H54 (cell line): ENCODE data around the gene CNGA2.
"Not testable (repeated sequence)": the region's sequence is repeated elsewhere in the genome, so short reads cannot be mapped to it uniquely, and the experiment has no call there.

Experiments
- DNase-seq: peaks from one replicate; pipeline ENCODE4 v3.0.0; 2011; ENCODE audit warnings: low spot score, mixed read lengths; ENCODE audit not compliant: insufficient read length
- FAIRE-seq: peaks from 3 replicates; lab custom pipeline; 2011; peaks lifted over from hg19 to GRCh38; lab: Jason Lieb, UNC
- POLR2A ChIP-seq: IDR thresholded peaks from 2 replicates; pipeline ENCODE4 v1.6.1; 2011; ENCODE audit warnings: low read depth, mild to moderate bottlenecking, low read length

CNGA2 gene

DNA sequence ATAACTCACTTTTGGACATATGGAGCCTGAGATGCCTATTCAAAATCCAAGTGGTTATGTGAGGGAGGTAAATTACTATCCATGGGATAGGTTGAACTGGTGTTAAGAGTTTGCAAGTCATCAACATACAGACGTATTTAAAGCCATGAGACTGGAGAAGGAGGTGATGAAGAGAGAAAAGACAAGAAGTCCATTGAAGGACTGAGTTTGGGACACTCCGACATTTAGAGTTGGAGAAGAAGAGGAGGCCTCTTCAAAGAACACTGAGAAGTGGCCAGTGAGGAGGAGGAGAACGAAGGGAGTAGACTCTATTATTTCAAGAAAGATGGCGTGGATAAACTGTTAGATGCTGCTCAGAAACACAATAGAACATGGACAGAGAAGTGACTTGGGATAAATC, at the start of gene CNGA2:
Gene CNGA2, plus strand, starts transcription at position 301 of the 400 bp plus-strand sequence. CDS start 3,738 bp downstream, outside the sequence.
- DNase-seq (no peak), FAIRE-seq (no peak)
- no peak for TF ChIP-seq POLR2A

DNA sequence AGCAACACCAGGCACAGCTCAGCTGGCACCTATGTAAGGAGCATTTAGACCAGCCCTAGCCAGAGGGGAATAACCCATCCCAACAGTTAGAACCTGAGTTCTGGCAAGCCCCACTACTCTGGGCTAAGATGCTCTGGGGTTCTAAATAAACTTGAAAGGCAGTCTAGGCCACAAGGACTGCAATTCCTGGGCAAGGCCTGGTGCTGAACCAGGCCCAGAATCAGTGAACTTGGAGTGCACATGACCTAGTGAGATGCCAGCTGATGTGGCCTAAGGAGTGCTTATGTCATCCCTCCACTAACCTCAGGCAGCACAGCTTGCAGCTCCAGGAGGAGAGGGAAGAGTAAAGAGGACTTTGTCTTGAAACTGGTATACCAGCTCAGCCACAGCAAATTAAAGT, 46.9 kb upstream of the CNGA2 start:
- no peak for TF ChIP-seq POLR2A
- no peak for DNase-seq
- FAIRE-seq = no peak

DNA sequence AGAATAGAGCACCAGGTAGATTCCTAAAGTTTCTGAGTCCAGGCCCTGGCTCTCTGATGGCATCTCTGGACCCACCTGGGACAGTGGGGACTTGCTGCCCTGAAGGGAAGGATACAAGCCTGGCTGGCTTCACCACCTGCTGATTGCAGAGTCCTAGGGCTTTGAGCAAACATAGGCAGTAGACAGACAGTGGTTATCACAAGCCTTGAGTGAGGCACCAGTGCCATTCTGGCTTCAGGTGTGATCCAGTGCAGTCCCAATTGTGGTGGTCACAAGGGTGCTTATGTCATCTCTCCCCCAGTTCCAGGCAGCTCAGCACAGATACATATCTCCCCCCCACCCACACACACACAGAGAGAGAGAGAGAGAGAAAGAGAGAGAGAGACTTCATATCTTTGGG, 45.9 kb upstream of the CNGA2 start:
- FAIRE-seq (no peak), DNase-seq (no peak)
- TF ChIP-seq POLR2A = no peak

GRCh38 chrX:151692825-151693224, 41.7 kb upstream of the CNGA2 start:
- FAIRE-seq (no peak), DNase-seq (no peak)
- no peak for TF ChIP-seq POLR2A

DNA sequence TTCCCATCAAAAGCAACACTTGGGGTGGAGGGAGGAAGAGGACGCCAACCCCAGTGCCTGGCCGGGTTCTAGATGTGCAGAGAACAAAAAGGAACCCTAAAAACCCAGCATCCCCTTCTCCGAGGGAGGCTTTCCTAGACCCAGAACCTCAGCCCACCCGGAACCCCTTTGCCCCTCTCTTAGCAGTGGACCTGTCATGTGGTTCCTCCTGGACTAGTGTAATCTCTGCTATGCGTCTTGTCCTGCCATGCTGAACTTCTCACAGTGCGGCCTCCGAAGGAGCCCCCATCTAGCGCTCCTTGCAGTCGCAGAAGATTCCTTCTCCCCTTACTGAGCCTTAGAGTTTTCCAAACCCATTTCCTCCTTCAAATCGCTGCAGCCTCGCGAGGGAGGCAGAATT, 40.4 kb upstream of the CNGA2 start:
- no peak for DNase-seq
- FAIRE-seq = no peak
- no peak for TF ChIP-seq POLR2A

- DNase-seq (no peak), FAIRE-seq (no peak)
- no peak for TF ChIP-seq POLR2A
These were observed 39.6 kb upstream of the CNGA2 start, which contains the start of gene PRRG3 for GRCh38 chrX:151694661-151695582. PRRG3 (plus strand) TSS chrX:151695458; CDS start chrX:151698815, 3,357 bp downstream.

DNA sequence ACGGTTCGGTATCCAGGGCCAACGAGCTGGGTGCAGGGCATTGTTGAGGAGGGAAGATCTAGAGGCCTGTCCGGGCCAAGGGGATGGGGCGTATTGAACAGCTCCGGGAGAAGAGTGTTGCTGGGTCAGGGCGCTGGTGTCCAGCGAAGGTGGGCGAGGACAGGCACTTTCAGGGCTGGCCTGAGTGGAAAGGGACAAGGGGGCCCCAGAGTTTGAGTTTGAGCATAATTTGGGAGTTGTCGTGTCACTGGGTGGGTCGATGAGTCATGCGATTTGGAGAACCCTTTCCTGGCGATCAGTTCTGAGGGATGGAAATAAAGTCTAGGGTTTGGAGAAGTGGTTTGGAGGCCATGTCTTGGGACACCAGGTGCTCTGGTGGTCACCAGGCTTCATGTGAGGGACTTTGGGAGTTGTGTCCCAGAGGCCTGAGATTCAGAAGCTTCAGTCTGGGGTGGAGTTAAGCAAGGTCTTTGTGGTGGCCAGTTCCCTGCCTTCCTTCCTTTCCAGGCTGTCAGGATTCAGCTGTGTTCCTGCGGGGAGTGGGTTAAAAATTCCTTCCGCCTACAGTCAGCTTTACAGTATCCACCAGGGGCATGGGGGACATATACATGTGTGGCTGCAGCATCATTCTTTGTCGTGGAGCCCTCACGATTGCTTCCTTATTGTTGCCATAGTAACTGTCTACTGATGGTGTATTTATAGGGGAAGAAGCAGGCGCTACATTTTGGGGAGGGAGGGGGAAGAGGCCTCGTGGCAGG, 38.8 kb upstream of the CNGA2 start:
- DNase-seq (no peak), FAIRE-seq (no peak)
- TF ChIP-seq POLR2A = no peak

- DNase-seq, FAIRE-seq: not testable (repeated sequence)
These were observed 37.5 kb upstream of the CNGA2 start for GRCh38 chrX:151697082-151697481.

DNA sequence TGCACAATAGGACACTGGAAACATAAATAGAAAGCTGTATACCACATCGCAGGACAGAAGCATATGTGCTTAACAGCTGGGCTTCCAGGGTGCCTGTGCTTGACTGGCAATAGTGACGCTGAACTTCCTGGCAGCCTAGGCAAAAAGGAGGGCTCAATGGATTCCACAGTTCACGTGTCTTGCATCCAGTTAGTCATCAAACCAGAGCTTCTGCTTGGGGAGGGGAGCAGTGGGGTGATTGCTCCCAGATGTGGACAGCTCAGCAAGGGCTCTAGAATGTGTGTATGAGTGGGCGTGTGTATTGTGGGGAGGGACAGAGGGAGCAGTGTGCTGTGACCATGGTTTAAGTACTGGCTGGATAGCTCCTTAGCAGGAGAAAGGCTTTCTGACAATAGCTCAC, 37.0 kb upstream of the CNGA2 start:
- FAIRE-seq = no peak
- no peak for TF ChIP-seq POLR2A
- DNase-seq = no peak

- no peak for TF ChIP-seq POLR2A
- FAIRE-seq = no peak
- no peak for DNase-seq
These were observed 36.1 kb upstream of the CNGA2 start for GRCh38 chrX:151698485-151698884.

DNA sequence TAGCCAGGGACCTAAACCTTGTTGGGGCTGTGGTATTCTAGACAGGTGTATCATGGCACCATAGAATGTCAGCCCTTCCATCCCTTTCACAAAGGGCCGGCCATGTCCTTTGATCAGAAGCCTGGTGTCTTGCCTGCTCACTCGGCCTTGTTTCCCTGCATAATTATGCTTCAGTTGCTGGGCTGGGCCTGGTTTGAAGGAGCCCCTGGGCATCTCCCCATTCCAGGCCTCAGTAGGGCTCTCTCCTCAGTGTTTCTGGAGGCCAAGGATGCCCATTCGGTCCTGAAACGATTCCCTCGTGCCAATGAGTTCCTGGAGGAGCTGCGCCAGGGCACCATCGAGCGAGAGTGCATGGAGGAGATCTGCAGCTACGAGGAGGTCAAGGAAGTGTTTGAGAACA, 34.8 kb upstream of the CNGA2 start:
- DNase-seq (no peak), FAIRE-seq (no peak)
- no peak for TF ChIP-seq POLR2A

- FAIRE-seq = no peak
- DNase-seq = no peak
- TF ChIP-seq POLR2A = no peak
These were observed 34.0 kb upstream of the CNGA2 start for GRCh38 chrX:151700581-151700980.

DNA sequence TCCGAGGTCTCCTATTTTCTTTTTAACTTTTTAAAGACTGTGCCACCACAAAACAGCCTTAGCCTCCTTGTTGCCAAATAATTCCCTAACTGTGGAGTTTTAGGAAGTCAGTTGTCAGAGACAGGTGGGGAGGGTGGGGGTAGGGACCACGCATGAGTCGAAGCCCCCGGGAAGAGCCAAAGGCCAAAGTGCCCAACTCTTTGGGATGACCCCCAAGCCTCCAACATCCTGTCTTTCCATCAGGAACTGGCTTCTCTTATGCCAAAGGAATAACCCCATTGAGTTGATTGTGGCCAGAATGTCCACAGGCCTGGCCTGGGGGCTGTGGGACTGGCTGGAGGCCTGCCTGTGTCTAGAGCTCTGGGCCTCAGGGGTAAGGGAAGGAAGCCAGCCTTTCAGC, 33.5 kb upstream of the CNGA2 start:
- FAIRE-seq (no peak), DNase-seq (no peak)
- TF ChIP-seq POLR2A = no peak

GRCh38 chrX:151701531-151701930, 33.0 kb upstream of the CNGA2 start:
- FAIRE-seq (no peak), DNase-seq (no peak)

More at GRCh38 chrX:151701531-151701930, 33.0 kb upstream of the CNGA2 start:
- no peak for TF ChIP-seq POLR2A
